Muscle of leg (tissue), 11 donors: ENCODE measurements around the gene ATP12A. TPM values are rescaled to one million over a fixed set of nuclear protein-coding genes. Genes with fewer than 3 reads are reported as not detected.

Source experiments
- DNase-seq: peaks from one replicate; pipeline ENCODE4 v3.0.0; 2013
- H3K27ac ChIP-seq: one replicate; pipeline ENCODE4 v1.5.1; 2013; ENCODE audit warnings: mild to moderate bottlenecking, low read length, control low read depth
- H3K27me3 ChIP-seq: one replicate; pipeline ENCODE4 v1.6.1; 2013; ENCODE audit warnings: low read length; ENCODE audit not compliant: control insufficient read depth, insufficient read depth
- H3K36me3 ChIP-seq: one replicate; pipeline ENCODE4 v1.6.1; 2013; ENCODE audit warnings: low read length; ENCODE audit not compliant: control insufficient read depth, insufficient read depth
- H3K4me1 ChIP-seq: one replicate; pipeline ENCODE4 v1.6.1; 2013; ENCODE audit warnings: low read length; ENCODE audit not compliant: control insufficient read depth, insufficient read depth
- H3K4me3 ChIP-seq: one replicate; pipeline ENCODE4 v1.5.1; 2013; ENCODE audit warnings: low read length, control low read depth
- H3K9me3 ChIP-seq: replicated peaks from 2 replicates; pipeline ENCODE4 v1.6.1; 2013; ENCODE audit warnings: low read depth, low read length; ENCODE audit not compliant: control insufficient read depth
- WGBS: methylation state at CpG from one replicate; pipeline ENCODE4 v1.1.5; 2013; ENCODE audit warnings: missing lambda C conversion rate; ENCODE audit not compliant: insufficient coverage; 5-methylcytosine and 5-hydroxymethylcytosine counted together
- polyA plus RNA-seq, 8 donors: library from polyadenylated mRNA; unstranded; fragments of 120-200 nt; gene quantifications; one replicate each; pipeline versions ENCODE4 v1.2.1 to v1.2.3, GENCODE V29; 2013; ENCODE audit warnings: inconsistent platforms in 1 of 8, low replicate concordance in 1 of 8; ENCODE audit not compliant: insufficient read length in 8 of 8, insufficient read depth in 1 of 8
- total RNA-seq: library from RNA; stranded (reverse); fragments of 120-200 nt; gene quantifications from one replicate; pipeline ENCODE4 v1.2.4, GENCODE V29; 2013

Gene ATP12A
- total and polyA plus RNA-seq, 9 donors = 0.07 to 0.12 TPM; not detected in 7

- no peaks in the 10 kb centered on the region for H3K36me3 ChIP-seq
- H3K27ac ChIP-seq = no peak overlapping the region
- H3K4me3 ChIP-seq = no peak overlapping the region
- DNase-seq = no peak
- H3K4me1 ChIP-seq = no peaks in the 10 kb centered on the region
- H3K9me3 ChIP-seq = no peaks in the 10 kb centered on the region
- 100% methylated on average over 3 of the region's 8 CpGs for WGBS
- peaks cover 3% of the 10 kb centered on the region for H3K27me3 ChIP-seq
These were observed 20.3 kb downstream of the ATP12A start for GRCh38 chr13:24700539-24700938.

- Histone ChIP-seq H3K27ac (no peak overlapping the region), H3K27me3 (no peaks in the 10 kb centered on the region), H3K4me1 (no peaks in the 10 kb centered on the region), H3K36me3 (no peaks in the 10 kb centered on the region), H3K4me3 (no peak overlapping the region), H3K9me3 (no peaks in the 10 kb centered on the region)
- 84% methylated on average over 9 of the region's 14 CpGs for WGBS
- DNase-seq = no peak
These were observed 26.8 kb downstream of the ATP12A start for GRCh38 chr13:24706886-24707585.

GRCh38 chr13:24709186-24709913 lies 29.1 kb downstream of the ATP12A start:
- 62% methylated on average over 11 of the region's 18 CpGs for WGBS
- Histone ChIP-seq H3K4me1 (peaks cover 3% of the 10 kb centered on the region), H3K36me3 (no peaks in the 10 kb centered on the region), H3K9me3 (no peaks in the 10 kb centered on the region), H3K27ac (no peak overlapping the region), H3K27me3 (no peaks in the 10 kb centered on the region), H3K4me3 (no peak overlapping the region)
- no peak for DNase-seq

- WGBS = 20% methylated on average over 2 of the region's 2 CpGs
- peaks cover 3% of the 10 kb centered on the region for H3K4me1 ChIP-seq
- H3K27me3 ChIP-seq = no peaks in the 10 kb centered on the region
- H3K36me3 ChIP-seq = no peaks in the 10 kb centered on the region
- H3K9me3 ChIP-seq = no peaks in the 10 kb centered on the region
- no peak overlapping the region for H3K27ac ChIP-seq
- DNase-seq = peak; percentile 32
- H3K4me3 ChIP-seq = no peak overlapping the region
These were observed 32.8 kb downstream of the ATP12A start for GRCh38 chr13:24713022-24713421.

GRCh38 chr13:24716011-24716410 lies 35.8 kb downstream of the ATP12A start:
- 53% methylated on average over 3 of the region's 5 CpGs for WGBS
- H3K4me1 ChIP-seq = peaks cover 3% of the 10 kb centered on the region
- no peak overlapping the region for H3K27ac ChIP-seq
- no peaks in the 10 kb centered on the region for H3K9me3 ChIP-seq
- H3K36me3 ChIP-seq = no peaks in the 10 kb centered on the region
- DNase-seq = no peak
- no peak overlapping the region for H3K4me3 ChIP-seq
- H3K27me3 ChIP-seq = peaks cover 3% of the 10 kb centered on the region

- Histone ChIP-seq H3K9me3 (no peaks in the 10 kb centered on the region), H3K36me3 (no peaks in the 10 kb centered on the region), H3K4me3 (no peak overlapping the region), H3K27ac (no peak overlapping the region), H3K27me3 (peaks cover 3% of the 10 kb centered on the region), H3K4me1 (peaks cover 3% of the 10 kb centered on the region)
- no peak for DNase-seq
- WGBS = 31% methylated on average over 6 of the region's 7 CpGs
These were observed 36.2 kb downstream of the ATP12A start for GRCh38 chr13:24716446-24716845.

- no peaks in the 10 kb centered on the region for H3K9me3 ChIP-seq
- WGBS = 85% methylated on average over 4 of the region's 4 CpGs
- no peak overlapping the region for H3K4me3 ChIP-seq
- H3K27me3 ChIP-seq = peaks cover 3% of the 10 kb centered on the region
- peaks cover 3% of the 10 kb centered on the region for H3K4me1 ChIP-seq
- H3K36me3 ChIP-seq = no peaks in the 10 kb centered on the region
- H3K27ac ChIP-seq = no peak overlapping the region
- DNase-seq = no peak
These were observed 37.0 kb downstream of the ATP12A start for GRCh38 chr13:24717217-24717616.

- DNase-seq = no peak
- 82% methylated on average over 40 of the region's 40 CpGs for WGBS
- no peaks in the 10 kb centered on the region for H3K36me3 ChIP-seq
- H3K4me1 ChIP-seq = no peaks in the 10 kb centered on the region
- no peaks in the 10 kb centered on the region for H3K9me3 ChIP-seq
- no peak overlapping the region for H3K4me3 ChIP-seq
- no peak overlapping the region for H3K27ac ChIP-seq
- peaks cover 3% of the 10 kb centered on the region for H3K27me3 ChIP-seq
These were observed 38.2 kb downstream of the ATP12A start for GRCh38 chr13:24718192-24718965.

GRCh38 chr13:24719139-24719538 lies 38.9 kb downstream of the ATP12A start:
- no peak for DNase-seq
- Histone ChIP-seq H3K27ac (no peak overlapping the region), H3K4me3 (no peak overlapping the region), H3K36me3 (no peaks in the 10 kb centered on the region), H3K9me3 (no peaks in the 10 kb centered on the region), H3K4me1 (no peaks in the 10 kb centered on the region), H3K27me3 (peaks cover 3% of the 10 kb centered on the region)
- WGBS = 86% methylated on average over 12 of the region's 12 CpGs

GRCh38 chr13:24723206-24723605 lies 43.0 kb downstream of the ATP12A start:
- no peak overlapping the region for H3K27ac ChIP-seq
- 82% methylated on average over 9 of the region's 12 CpGs for WGBS
- H3K36me3 ChIP-seq = no peaks in the 10 kb centered on the region
- no peaks in the 10 kb centered on the region for H3K4me1 ChIP-seq
- no peak overlapping the region for H3K4me3 ChIP-seq
- DNase-seq = no peak
- peaks cover 3% of the 10 kb centered on the region for H3K27me3 ChIP-seq
- H3K9me3 ChIP-seq = no peaks in the 10 kb centered on the region
